ENCODE results near the gene FLYWCH1.

DNA sequence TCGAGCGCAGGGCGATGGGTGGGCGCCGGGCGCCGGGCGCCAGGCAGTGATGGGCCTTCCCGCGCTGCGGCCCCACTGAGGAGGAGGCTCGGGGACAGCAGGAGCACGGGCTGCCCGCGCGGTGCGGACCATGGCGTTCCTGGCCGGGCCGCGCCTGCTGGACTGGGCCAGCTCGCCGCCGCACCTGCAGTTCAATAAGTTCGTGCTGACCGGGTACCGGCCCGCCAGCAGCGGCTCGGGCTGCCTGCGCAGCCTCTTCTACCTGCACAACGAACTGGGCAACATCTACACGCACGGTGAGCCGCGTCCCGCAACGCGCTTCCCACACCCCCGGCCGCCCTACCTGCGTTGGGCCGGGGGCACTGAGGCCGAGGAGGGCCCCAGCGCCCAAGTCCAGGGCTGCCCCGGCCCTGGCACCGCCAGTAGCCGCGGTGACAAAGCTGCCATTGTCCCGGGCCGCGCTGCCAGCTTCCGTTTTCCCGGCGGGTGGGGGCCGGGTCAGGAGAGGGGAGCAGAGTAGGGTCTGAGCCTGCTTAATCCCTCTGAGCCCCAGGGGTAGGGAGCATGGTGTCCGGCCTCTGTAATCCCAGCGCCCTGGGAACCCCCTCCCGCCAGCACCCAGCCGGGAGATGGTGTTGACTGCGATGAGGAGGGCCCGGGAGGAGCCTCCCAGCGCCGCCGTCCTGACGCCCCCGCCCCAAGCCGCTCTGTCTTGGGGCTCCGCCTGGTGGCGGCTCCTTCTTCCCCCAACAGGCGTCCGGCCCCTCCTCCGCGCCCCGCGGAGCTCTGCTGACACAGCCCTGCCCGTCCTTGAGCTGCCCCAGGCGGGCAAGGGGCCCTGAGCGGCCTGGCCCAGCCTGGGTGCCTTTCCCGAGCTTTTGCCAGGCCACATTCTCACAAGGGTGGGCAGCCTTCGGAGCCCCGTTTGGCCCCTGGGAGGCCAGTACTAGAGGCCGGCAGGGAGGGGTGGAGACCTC is 58.1 kb downstream of the FLYWCH1 start:
- TF ChIP-seq RAD21 (IDR thresholded peaks at IDR 0.05 in 1 of 2, conservative IDR thresholded peaks at IDR 0.05 in 1 of 2; ENCODE audit: low read depth in 2 of 2, low read length in 2 of 2) (peak; percentile 28 to 43; a peak in 2 of 4 replicates), EP300 (IDR thresholded peaks at IDR 0.05; ENCODE audit: borderline replicate concordance in 1 of 2, low read depth in 2 of 2, low read length in 2 of 2) (no peak), PHF8 (conservative IDR thresholded peaks at IDR 0.05; ENCODE audit: low read depth, low read length) (0 out of 2 replicates have a peak, but pooled peaks have one; percentile 7), HDAC2 (IDR thresholded peaks at IDR 0.05; ENCODE audit: borderline replicate concordance in 1 of 2, low read depth in 2 of 2, low read length in 2 of 2) (no peak; a peak in 1 of 4 replicates), BACH1 (IDR thresholded peaks at IDR 0.05; ENCODE audit: low read length) (no peak), ZNF274 (IDR thresholded peaks at IDR 0.05; ENCODE audit: borderline replicate concordance, extremely low read depth, low read length) (no peak), SIN3A (conservative IDR thresholded peaks at IDR 0.05 in 1 of 2, IDR thresholded peaks at IDR 0.05 in 1 of 2; ENCODE audit: low read depth in 1 of 2, low read length in 2 of 2) (peak; percentile 75 to 80; a peak in 2 of 4 replicates), SIX5 (IDR thresholded peaks at IDR 0.05; ENCODE audit: low read depth, low read length) (no peak), GTF2F1 (IDR thresholded peaks at IDR 0.05; ENCODE audit: borderline replicate concordance, low read depth, low read length) (no peak), POLR2A (IDR thresholded peaks at IDR 0.05; ENCODE audit: control extremely low read depth in 1 of 2, low read depth in 2 of 2, low read length in 2 of 2) (peak in 1 of 2 experiments; percentile 44; a peak in 1 of 3 replicates)
- TF ChIP-seq, protein P1, sequence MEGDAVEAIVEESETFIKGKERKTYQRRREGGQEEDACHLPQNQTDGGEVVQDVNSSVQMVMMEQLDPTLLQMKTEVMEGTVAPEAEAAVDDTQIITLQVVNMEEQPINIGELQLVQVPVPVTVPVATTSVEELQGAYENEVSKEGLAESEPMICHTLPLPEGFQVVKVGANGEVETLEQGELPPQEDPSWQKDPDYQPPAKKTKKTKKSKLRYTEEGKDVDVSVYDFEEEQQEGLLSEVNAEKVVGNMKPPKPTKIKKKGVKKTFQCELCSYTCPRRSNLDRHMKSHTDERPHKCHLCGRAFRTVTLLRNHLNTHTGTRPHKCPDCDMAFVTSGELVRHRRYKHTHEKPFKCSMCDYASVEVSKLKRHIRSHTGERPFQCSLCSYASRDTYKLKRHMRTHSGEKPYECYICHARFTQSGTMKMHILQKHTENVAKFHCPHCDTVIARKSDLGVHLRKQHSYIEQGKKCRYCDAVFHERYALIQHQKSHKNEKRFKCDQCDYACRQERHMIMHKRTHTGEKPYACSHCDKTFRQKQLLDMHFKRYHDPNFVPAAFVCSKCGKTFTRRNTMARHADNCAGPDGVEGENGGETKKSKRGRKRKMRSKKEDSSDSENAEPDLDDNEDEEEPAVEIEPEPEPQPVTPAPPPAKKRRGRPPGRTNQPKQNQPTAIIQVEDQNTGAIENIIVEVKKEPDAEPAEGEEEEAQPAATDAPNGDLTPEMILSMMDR (IDR thresholded peaks at IDR 0.05; ENCODE audit: control extremely low read depth in 1 of 3, insufficient read depth in 1 of 3, low read depth in 1 of 3, low read length in 3 of 3), result peak in 2 of 3 experiments; percentile 61 to 69; a peak in 3 of 4 replicates
- TF ChIP-seq, protein P2, sequence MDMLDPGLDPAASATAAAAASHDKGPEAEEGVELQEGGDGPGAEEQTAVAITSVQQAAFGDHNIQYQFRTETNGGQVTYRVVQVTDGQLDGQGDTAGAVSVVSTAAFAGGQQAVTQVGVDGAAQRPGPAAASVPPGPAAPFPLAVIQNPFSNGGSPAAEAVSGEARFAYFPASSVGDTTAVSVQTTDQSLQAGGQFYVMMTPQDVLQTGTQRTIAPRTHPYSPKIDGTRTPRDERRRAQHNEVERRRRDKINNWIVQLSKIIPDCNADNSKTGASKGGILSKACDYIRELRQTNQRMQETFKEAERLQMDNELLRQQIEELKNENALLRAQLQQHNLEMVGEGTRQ (IDR thresholded peaks at IDR 0.05; ENCODE audit: low read length), result no peak

Measured in H1 (cell line).